HFFc6 (cell line): ENCODE results near the gene NUCB1. TPM values are rescaled to one million over a fixed set of nuclear protein-coding genes. Genes with fewer than 3 reads are reported as not detected.

Experiments
- DNase-seq: peaks from one replicate; pipeline ENCODE4 v3.0.0-alpha.2; 2018
- H3K27ac Mint-ChIP-seq: 2 replicates; pipeline ENCODE4 v1.8.0; 2020; ENCODE audit warnings: mild to moderate bottlenecking, mixed read lengths
- H3K27me3 Mint-ChIP-seq: 2 replicates; pipeline ENCODE4 v1.8.0; 2021; ENCODE audit warnings: mild to moderate bottlenecking, moderate library complexity, mixed read lengths; ENCODE audit not compliant: insufficient read depth
- H3K36me3 Mint-ChIP-seq: 2 replicates; pipeline ENCODE4 v1.8.0; 2021; ENCODE audit warnings: low read depth, mixed read lengths
- H3K4me1 Mint-ChIP-seq: 2 replicates; pipeline ENCODE4 v1.8.0; 2020; ENCODE audit warnings: low read depth, mixed read lengths
- H3K4me3 Mint-ChIP-seq: 2 replicates; pipeline ENCODE4 v1.8.0; 2020; ENCODE audit warnings: mild to moderate bottlenecking, moderate library complexity, mixed read lengths
- H3K9me3 Mint-ChIP-seq: 2 replicates; pipeline ENCODE4 v1.8.0; 2020; ENCODE audit warnings: mild to moderate bottlenecking, mixed read lengths
- total RNA-seq, 6 experiments: library from RNA; stranded (reverse); fragmentation: NEBNext Ultra II Directional; extraction: Animal tissue kit (Norgen Biotek cat#: 25700); gene quantifications; 2 replicates in 1 of 6; 3 replicates in 5 of 6; pipeline ENCODE4 v1.2.3, GENCODE V29; 2021
- TF ChIP-seq, protein P1 (sequence below): fragments of 200-600 bp; sonication (generic); IDR thresholded peaks from 2 replicates; pipeline ENCODE4 v1.5.0; 2021; ENCODE audit warnings: antibody characterized with exemption, mild to moderate bottlenecking

The NUCB1 gene
- total RNA-seq, 6 experiments from 2014 or later: 129 to 160 (median 152) TPM

DNA sequence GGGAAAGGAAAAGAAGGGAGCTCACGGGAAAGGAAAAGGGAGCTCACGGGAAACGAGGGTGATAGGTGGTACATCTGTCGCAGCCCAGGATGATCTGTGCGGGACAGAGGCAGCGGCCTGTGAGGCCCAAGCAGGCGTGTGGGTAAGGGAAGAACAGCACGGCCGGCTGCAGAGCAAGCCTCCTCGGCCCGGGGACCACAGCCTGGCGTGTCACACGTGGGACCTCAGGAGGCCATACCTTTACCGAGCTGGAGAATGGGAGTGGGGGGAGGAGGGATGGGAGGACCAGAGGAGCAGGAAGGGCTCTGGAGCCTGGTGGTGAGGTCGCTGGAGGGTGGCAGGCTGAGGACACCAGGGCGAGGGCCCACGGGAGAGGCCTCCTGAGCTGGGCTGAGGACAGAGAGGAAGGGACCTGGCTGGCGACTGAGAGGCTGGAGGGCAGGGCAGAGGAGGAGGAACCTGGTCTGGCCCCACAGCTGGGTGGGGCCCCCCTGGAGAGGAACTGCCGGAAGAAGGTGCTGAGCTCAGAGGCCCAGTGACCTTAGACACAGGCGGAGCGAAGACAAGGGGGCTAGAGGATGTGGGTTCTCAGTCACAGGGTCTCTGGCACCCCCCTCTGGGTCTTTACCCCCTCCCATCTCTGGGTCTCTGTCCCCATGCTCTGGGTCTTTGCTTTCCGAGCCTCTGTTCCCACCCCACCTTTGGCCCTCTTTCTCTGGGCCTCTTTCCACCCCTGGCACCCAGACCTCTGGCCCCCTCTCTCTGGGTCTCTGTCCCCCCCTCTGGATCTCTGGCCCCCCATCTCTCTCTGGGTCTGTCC, 62.1 kb downstream of the NUCB1 start:
- peaks cover 38% of the 10 kb centered on the region for H3K36me3 Mint-ChIP-seq
- peak overlapping the region; percentile 99 for H3K27ac Mint-ChIP-seq
- peaks cover 53% of the 10 kb centered on the region for H3K4me1 Mint-ChIP-seq
- no peak overlapping the region for H3K4me3 Mint-ChIP-seq
- DNase-seq: no peak
- TF ChIP-seq, protein P1, sequence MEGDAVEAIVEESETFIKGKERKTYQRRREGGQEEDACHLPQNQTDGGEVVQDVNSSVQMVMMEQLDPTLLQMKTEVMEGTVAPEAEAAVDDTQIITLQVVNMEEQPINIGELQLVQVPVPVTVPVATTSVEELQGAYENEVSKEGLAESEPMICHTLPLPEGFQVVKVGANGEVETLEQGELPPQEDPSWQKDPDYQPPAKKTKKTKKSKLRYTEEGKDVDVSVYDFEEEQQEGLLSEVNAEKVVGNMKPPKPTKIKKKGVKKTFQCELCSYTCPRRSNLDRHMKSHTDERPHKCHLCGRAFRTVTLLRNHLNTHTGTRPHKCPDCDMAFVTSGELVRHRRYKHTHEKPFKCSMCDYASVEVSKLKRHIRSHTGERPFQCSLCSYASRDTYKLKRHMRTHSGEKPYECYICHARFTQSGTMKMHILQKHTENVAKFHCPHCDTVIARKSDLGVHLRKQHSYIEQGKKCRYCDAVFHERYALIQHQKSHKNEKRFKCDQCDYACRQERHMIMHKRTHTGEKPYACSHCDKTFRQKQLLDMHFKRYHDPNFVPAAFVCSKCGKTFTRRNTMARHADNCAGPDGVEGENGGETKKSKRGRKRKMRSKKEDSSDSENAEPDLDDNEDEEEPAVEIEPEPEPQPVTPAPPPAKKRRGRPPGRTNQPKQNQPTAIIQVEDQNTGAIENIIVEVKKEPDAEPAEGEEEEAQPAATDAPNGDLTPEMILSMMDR: no peak
- peaks cover 14% of the 10 kb centered on the region for H3K9me3 Mint-ChIP-seq
- H3K27me3 Mint-ChIP-seq: peaks cover 45% of the 10 kb centered on the region

DNA sequence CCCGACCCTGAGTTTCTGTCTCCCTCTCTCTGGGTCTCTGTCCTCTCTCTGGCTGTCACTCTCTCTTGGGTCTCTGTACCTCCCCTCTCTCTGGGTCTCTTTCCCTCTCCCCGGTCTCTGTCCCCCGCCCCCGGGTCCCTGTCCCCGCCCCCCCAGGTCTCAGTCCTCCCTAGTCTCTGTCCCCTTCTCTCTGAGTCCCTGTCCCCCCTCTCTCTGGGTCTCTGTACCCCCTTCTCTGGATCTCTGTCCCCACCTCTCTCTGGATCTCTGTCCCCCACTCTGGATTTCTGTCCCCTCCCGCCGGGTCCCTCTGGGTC, 62.7 kb downstream of the NUCB1 start:
- H3K27ac Mint-ChIP-seq: peak overlapping the region; percentile 99
- H3K9me3 Mint-ChIP-seq: peaks cover 14% of the 10 kb centered on the region
- no peak for DNase-seq
- H3K4me1 Mint-ChIP-seq: peaks cover 58% of the 10 kb centered on the region
- TF ChIP-seq, protein P1: no peak
- H3K27me3 Mint-ChIP-seq: peaks cover 47% of the 10 kb centered on the region
- H3K36me3 Mint-ChIP-seq: peaks cover 43% of the 10 kb centered on the region
- peak overlapping the region; percentile 100; the same call in 1 of the 2 replicates for H3K4me3 Mint-ChIP-seq

DNA sequence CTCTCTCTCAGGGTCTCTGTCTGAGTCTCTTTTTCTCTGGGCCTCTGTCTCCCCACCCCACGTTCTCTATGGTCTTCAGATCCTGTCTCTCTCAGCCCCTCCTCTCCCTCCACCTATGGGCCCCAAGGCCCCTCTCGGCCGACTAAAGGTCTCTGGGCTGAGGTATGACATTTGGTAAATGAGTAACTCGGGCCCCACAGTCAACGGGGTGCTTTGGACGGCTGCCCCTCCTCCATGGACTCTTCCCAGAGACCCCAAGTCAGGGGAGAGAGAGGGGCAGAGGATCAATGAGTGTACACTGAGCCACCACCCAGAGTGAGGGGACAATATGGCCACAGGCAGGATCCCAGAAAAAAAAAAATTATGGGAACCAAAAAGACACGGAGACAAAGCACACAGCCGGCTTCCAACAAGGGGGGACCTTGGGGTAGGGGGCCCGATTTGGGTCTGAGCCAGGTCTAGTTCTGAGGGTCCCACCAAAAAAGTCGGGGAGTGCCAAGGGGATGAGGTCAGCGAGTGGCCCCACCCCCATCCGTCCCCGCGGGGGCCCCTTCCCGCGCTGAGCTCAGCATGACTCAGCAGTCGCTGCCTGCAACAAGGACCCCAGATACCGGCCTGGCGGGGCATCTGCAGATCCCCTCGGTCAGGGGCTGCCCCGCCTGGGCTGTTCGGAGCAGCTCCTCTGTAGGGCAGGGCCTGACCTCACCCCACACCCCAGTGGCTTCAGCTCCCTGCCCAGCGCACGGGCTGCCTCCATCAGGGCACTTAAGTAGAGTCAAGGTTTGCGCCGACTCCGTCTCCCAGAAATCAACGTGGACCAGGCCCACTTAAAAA, 63.5 kb downstream of the NUCB1 start:
- Mint-ChIP-seq H3K27me3 (peaks cover 47% of the 10 kb centered on the region), H3K27ac (peak overlapping the region; percentile 99), H3K4me1 (peaks cover 63% of the 10 kb centered on the region), H3K36me3 (peaks cover 47% of the 10 kb centered on the region), H3K4me3 (peak overlapping the region; percentile 100), H3K9me3 (peaks cover 14% of the 10 kb centered on the region)
- TF ChIP-seq, protein P1: no peak
- DNase-seq: peak; percentile 52

DNA sequence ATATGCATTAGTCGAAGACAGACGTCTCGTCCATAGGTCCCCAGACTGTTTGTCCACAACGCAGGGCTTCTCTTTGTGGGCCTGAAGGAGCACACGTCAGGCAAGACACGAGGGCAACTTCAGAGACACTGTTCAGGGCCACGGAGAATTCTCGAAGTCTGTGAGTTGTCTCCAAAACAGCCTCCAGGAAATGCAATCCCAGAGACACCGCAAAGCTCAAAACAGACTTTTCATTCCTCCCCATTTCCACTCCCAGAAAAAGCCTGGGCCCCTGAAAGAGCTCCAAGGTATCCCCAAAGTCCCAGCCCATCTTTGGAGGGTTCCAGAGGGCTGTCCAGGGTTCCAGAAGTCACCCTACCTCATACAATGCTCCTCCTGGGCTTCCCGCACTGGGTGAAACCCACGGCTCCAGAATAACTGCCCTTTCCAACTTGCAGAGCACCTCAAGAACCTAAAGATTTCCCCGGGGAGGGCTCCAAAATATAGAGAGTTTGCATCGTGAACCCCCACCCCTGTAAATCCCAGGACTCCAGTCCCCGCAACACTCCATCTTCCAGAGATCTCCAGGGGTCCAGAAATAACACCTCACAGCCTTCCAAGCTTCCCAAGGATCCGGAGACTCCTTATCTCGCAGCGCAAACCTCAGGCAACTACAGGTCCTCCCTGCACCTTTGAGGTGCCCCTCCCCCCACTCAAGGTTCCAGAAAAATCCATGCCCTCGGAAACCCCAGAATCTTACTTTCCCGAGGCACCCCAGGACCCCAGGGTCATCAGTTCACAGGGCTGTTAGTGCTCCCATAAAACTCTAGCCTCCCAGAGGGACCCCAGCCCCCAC, 64.3 kb downstream of the NUCB1 start:
- H3K4me1 Mint-ChIP-seq: peaks cover 63% of the 10 kb centered on the region
- H3K36me3 Mint-ChIP-seq: peaks cover 47% of the 10 kb centered on the region
- H3K27me3 Mint-ChIP-seq: peaks cover 51% of the 10 kb centered on the region
- DNase-seq: peak; percentile 46
- peak overlapping the region; percentile 100 for H3K4me3 Mint-ChIP-seq
- H3K27ac Mint-ChIP-seq: peak overlapping the region; percentile 99
- TF ChIP-seq, protein P1: no peak
- peaks cover 14% of the 10 kb centered on the region for H3K9me3 Mint-ChIP-seq
